ENCODE data around the gene CORO2A.
"Not testable (repeated sequence)": the region's sequence is repeated elsewhere in the genome, so short reads cannot be mapped to it uniquely, and the experiment has no call there.

CORO2A gene

GRCh38 chr9:98135558-98135934, 56.9 kb downstream of the CORO2A start:
- DNase-seq, result no peak

DNA sequence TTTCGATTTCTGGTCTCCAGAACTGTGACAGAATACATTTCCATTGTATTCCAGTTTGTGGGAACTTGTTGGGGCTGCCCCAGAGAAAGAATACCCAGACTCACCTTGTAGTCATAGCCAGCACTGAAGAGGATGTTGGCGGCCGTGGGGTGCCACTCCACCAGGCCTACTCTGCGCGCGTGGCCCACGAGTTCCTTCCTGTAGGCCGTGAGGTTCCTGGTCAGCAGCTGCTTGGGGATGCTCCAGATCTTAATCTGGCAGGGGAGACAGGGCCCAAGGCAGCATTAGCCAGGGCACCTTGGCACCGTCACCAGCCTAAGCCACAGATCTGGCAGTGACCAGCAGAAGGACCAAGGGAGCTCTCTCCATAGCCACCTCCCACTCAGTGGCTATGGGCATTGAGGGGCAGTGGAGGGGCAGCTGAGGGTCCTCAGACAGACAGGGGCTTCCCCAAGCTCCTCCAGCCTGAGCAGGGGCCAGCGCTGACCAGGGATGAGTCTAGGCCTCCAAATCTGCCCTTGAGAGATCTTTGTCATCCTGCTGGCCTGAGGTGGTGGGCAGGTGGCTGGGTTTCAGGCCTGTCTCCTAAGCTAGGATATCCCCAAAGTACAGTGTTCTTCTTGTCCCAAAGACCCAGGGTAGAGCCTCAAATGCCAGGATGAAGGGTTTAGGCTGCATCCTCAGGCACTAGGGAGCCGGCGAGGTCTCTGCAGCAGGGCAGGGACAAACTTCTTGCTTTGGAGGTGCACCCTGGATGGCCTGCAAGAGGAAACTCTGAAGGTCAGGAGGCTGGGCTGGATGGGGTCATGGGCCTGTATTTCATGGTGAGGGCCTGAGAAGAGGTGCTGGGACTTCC, 57.5 kb downstream of the CORO2A start:
- DNase-seq, result no peak

GRCh38 chr9:98132806-98133631, 59.4 kb downstream of the CORO2A start:
- DNase-seq, result no peak

DNA sequence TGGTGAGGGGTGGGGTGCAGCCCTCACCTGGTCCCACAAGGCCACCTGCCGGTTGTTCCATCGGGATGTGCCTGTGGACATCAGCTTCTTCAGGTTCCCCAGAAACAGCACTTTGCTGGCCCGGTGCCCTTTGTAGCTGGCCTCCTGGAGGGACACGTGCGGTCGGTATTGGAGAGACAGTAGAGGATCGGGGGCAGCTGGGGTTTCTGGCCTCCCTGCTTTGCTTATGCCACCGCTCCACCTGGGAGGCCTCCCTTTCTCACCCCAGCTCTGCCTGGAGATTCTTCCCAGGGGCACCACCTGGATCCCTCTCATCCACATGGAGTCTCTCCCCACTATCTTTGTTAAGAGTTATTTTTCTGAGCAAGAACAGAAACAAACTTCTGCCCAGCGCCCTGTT, 60.3 kb downstream of the CORO2A start:
- no peak for DNase-seq

- no peak for DNase-seq
Measured at GRCh38 chr9:98130576-98131228, 61.7 kb downstream of the CORO2A start.

GRCh38 chr9:98130060-98130459, 62.4 kb downstream of the CORO2A start:
- not testable (repeated sequence) for DNase-seq

DNA sequence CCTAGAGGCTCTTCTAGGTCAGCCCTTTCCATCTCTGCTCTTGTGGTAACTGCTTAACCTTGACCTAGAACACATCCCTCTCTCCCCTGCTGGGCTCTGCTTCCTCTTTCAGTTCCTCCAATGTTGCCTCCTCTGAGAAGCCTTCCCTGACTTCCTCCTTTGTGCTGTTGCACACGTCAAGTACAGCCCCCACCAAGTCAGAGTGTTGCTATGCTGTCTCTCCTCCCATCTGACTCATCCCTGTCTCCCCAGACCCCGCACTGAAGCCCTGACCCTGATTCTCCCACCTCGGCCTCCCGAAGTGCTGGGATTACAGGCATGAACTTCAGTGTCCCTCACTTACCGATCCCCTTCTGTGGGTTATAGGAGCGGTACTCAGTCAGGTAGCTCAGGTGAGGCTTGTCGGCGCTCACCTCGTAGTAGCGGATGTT, 63.0 kb downstream of the CORO2A start:
- peak in 1 of 5 donors; percentile 30 for DNase-seq

DNA sequence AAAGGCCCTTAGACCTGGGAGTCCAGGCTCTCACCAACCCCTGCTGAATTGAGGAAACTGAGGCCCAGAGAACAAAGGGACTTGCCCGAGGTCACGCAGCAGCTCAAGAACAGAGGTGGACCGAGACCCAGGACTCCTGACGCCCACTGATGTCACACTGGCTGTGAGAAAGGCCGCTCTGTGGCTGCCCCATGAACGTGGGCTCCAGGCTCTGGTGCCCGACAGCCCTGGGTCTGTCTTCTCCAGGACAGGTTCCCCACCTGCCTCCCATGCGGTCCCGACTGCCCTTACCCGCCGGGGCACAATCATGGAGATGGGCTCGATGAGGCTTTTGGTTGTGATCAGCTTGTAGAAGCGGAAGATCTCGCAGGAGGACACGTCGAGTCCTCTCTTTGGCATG, 64.1 kb downstream of the CORO2A start:
- DNase-seq, result no peak

DNA sequence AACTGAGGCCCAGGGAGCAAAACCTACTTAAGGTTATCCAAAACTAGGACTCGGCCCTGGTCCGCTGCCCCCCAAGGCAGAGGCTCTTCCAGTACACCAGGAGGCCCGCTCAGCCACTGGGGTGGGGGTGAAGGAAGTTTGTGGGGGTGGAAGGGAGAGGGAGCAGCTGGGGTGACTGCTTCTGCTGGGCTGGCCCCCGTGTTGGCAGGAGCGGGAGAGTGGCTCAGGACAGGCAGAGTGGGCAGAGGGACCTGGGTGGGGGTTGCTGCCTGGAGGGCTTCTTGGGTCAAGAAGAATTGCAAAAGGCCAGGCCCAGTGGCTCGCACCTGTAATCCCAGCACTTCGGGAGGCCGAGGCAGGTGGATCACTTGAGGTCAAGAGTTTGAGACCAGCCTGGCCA, 65.2 kb downstream of the CORO2A start:
- DNase-seq, result no peak

DNA sequence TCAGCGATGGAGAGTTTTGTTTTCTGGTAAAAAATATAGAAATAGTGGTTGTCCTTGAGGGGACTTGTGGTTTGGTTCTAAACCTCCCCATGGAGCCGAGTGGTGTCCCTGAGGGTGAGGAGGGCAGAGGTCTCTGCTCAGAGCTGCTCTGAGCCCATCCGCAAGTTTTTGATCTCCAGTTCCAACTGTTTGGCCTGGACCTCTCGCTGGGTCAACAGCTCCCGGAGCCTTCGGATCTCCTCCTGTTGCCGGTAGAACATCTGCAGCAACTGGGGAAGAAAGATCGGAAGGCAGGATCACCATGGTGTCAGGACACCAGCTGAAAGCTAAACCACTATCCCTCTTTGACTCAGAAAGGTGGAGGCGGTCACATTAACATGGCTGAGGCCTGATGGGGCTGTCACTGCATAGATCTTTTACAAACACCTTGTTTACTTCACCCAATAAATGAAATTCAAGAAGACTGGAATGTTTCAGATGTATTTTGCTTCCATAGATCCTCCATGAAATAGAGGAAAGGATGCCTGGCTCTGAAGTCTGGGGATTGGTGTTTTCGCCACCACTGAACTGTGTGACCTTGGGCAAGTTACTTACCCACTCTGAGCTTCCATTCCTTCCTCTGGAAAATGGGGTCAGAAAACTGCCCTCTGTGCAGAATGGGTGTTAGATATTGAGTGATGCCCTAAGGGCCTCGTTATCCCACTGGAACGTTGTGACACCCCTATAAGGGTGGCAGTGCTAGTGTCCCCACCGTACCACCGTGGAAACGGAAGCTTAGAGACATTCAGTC, 67.6 kb downstream of the CORO2A start:
- DNase-seq, result no peak

- not testable (repeated sequence) for DNase-seq
Measured at GRCh38 chr9:98124091-98124490, 68.3 kb downstream of the CORO2A start.

- peak in 1 of 5 donors; percentile 13 for DNase-seq
Measured at GRCh38 chr9:98121058-98121457, 71.4 kb downstream of the CORO2A start.

DNA sequence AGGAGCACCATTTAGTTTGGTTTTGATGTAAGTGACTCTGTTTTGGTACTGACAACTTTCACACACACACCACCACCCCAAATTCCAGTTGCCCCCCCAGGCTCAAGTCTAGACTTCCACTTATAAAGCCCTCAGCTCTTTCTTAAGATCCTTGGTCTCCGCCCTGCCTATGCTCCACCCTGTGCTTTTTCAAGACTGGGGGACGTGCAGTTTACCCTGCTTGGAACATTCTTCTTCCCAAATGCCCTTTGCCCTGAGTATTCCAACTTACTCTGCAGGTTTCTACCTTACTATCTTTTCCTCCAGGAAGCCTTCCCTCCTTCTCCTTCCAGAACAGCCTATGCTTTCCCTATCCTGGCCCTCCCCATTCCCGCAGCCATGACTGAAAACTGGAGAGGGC, 72.0 kb downstream of the CORO2A start:
- no peak for DNase-seq

- peak; percentile 38 to 63 (median 50) for DNase-seq
Measured at GRCh38 chr9:98118640-98119601, 73.5 kb downstream of the CORO2A start, which contains the start of gene TRIM14. TRIM14 (minus strand) TSS chr9:98119222; CDS start chr9:98119188, 34 bp downstream.

DNA sequence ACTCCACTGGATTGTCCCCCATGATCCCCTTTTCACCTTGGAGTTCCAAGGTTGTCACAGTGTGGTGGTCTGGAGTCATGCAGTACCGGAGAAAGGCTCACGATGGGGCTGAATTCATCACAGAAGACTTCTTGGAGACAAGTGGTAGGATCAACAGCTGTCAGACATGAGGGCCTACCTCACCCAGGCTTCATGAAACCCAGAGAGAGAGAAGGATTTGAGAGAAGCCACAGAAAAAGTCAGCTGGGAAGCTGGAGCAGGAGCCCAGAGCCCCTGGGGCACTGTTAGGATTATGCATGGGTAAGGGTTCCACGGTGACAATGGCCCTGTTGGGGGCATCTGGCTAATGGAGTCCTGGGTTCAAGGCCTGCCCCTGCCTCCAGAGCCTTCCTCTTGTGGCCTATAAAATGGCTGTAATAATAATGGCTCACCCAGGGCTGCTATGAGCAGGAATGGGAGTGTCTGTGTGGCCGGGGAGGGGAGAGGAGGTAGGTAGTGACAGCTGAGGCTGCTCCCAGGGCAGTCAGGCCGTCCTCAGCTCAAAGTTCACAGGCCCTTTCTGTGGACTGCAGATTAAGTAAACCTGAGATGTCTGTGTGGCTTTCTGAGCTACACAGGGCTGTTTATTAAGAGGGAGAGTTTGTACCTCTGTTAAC, 74.3 kb downstream of the CORO2A start:
- DNase-seq, result peak in 3 of 5 donors; percentile 31 to 73 (median 38)

DNA sequence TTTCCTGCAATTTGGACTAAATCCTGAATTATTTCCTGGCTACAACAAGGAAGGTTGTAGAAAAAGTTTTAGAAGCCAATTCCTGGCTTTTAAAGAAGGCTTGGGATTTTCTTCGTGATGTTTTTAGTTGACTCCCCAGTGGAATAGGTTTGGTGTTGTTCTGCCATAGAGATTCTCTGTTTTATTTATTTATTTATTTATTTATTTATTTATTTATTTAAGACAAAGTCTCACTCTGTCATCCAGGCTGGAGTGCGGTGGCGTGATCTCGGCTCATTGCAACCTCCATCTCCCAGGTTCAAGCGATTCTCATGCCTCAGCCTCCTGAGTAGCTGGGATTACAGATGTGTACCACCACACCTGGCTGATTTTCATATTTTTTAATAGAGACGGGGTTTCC, 75.3 kb downstream of the CORO2A start:
- not testable (repeated sequence) for DNase-seq

DNA sequence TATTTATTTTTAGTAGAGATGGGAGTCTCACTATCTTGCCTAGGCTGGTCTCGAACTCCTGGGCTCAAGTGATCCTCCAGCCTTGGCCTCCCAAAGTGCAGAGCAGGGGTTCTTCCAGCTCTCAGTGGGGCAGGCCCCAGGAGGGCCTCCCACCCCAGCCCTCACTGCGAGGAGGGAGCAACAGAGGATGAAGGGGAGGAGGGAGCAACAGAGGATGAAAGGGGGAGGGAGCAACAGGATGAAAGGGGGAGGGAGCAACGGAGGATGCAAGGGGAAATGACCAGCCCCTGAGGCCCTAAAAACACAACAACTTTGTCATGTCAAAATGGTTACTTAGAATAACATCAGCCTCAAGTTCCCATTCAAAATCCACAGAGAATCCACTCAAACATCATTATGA, 83.4 kb downstream of the CORO2A start:
- peak in 1 of 5 donors; percentile 62 for DNase-seq

DNA sequence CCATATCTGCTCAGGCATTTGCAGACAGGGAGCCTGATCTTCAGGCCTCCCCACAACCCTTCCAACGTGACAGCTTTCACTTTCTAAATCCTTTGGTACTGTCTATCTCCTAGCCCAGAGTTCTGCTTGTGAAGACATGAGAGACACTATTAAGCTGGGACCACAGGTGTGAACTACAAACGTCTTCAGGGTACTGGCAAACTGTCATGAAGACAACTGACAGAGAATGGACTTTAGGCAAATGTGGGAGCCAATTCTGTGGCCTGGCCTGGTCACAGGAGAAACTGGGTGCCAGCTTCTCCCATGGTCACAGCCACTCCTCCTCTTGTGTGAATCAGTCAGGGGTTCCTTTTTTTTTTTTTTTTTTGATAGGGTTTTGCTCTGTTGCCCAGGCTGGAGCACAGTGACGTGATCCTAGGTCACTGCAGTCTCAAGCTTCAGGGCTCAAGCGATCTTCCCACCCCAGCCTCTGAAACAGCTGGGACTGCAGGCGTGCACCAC, 83.9 kb downstream of the CORO2A start:
- DNase-seq, result peak in 2 of 5 donors; percentile 27 to 80

DNA sequence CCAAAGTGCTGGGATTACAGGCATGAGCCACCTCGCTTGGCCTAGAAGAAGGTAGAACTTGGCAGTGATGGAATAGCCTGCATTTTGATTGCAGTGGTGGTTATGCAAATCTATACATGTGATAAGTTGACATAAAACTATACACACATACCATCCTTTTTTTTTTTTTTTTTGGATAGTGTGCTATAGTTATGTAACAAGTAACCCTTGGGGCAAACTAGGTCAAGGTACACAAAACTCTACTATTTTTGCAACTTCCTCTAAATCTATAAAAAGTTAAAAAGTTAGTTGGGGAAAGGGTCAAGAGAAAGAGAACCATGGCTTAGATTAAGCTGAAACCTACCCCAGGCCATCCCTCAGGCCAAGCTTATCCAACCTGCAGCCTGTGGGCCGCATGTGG, 84.5 kb downstream of the CORO2A start:
- DNase-seq, result no peak

DNA sequence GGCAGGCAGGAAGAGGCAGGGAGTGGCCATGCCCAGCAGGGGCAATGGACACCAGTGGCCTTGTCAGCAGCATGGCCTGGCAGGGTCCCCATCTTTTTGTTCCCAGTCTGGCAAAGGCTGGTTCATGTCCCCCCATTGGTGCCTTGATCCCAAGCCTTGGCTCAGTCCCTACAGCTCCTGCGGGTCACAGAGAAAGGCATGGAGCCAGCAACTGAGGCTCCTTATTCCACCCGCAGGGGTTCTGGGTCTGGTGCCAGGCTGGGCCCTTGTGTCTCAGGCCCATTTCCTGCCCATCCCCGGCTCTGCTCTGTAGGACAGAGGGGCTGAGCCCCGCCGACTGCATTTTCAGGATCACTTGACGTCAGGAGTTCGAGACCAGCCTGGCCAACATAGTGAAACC, 87.4 kb downstream of the CORO2A start:
- DNase-seq, result no peak
